ENCODE data around the gene MACROD1. TPM values are rescaled to one million over a fixed set of nuclear protein-coding genes. Genes with fewer than 3 reads are reported as not detected.

MACROD1 gene
- total and polyA plus RNA-seq, 7 donors = 14.2 to 33.9 (median 23.3) TPM

GRCh38 chr11:64018310-64018709, 147.6 kb downstream of the MACROD1 start:
- intact Hi-C loops (cut with DNase I) = no loop called here
- H3K4me3 ChIP-seq = no peak overlapping the region
- DNase-seq = no peak
- no peaks in the 10 kb centered on the region for H3K9me3 ChIP-seq
- H3K36me3 ChIP-seq = no peaks in the 10 kb centered on the region
- no peak overlapping the region for H3K27ac ChIP-seq
- WGBS, 2 donors = 21 to 75% methylated on average over 8 of the region's 8 CpGs
- TF ChIP-seq POLR2A (IDR thresholded peaks at IDR 0.05) (no peak), EP300 (IDR thresholded peaks at IDR 0.05) (no peak), POLR2AphosphoS5 (IDR thresholded peaks at IDR 0.05) (no peak), CTCF (IDR thresholded peaks at IDR 0.05) (no peak)
- no peaks in the 10 kb centered on the region for H3K27me3 ChIP-seq
- H3K4me1 ChIP-seq = no peaks in the 10 kb centered on the region

GRCh38 chr11:64017945-64018224, 148.0 kb downstream of the MACROD1 start:
- Histone ChIP-seq H3K4me1 (no peaks in the 10 kb centered on the region), H3K27ac (no peak overlapping the region), H3K9me3 (no peaks in the 10 kb centered on the region), H3K27me3 (no peaks in the 10 kb centered on the region), H3K4me3 (no peak overlapping the region), H3K36me3 (no peaks in the 10 kb centered on the region)
- WGBS, 2 donors = 47 to 93% methylated on average over 7 of the region's 7 CpGs
- no peak for TF ChIP-seq POLR2AphosphoS5 (IDR thresholded peaks at IDR 0.05)
- TF ChIP-seq POLR2A (IDR thresholded peaks at IDR 0.05) = no peak
- TF ChIP-seq EP300 (IDR thresholded peaks at IDR 0.05) = no peak
- TF ChIP-seq CTCF (IDR thresholded peaks at IDR 0.05) = no peak
- intact Hi-C loops (cut with DNase I) = no loop called here
- DNase-seq = no peak

- WGBS, 2 donors = 93 to 94% methylated on average over 35 of the region's 35 CpGs
- no peak for DNase-seq
- Histone ChIP-seq H3K36me3 (no peaks in the 10 kb centered on the region), H3K9me3 (no peaks in the 10 kb centered on the region), H3K4me1 (no peaks in the 10 kb centered on the region), H3K27ac (no peak overlapping the region), H3K27me3 (no peaks in the 10 kb centered on the region), H3K4me3 (no peak overlapping the region)
- no peak for TF ChIP-seq EP300 (IDR thresholded peaks at IDR 0.05)
- no peak for TF ChIP-seq POLR2AphosphoS5 (IDR thresholded peaks at IDR 0.05)
- no peak for TF ChIP-seq POLR2A (IDR thresholded peaks at IDR 0.05)
- TF ChIP-seq CTCF (IDR thresholded peaks at IDR 0.05) = no peak
- intact Hi-C loops (cut with DNase I) = no loop called here
These were observed 149.7 kb downstream of the MACROD1 start for GRCh38 chr11:64015935-64016845.

GRCh38 chr11:64015510-64015909, 150.4 kb downstream of the MACROD1 start:
- no peak for DNase-seq
- Histone ChIP-seq H3K36me3 (no peaks in the 10 kb centered on the region), H3K9me3 (no peaks in the 10 kb centered on the region), H3K27ac (no peak overlapping the region), H3K4me1 (no peaks in the 10 kb centered on the region), H3K27me3 (no peaks in the 10 kb centered on the region), H3K4me3 (no peak overlapping the region)
- intact Hi-C loops (cut with DNase I) = no loop called here
- WGBS, 2 donors = 90 to 92% methylated on average over 20 of the region's 20 CpGs
- no peak for TF ChIP-seq EP300 (IDR thresholded peaks at IDR 0.05)
- TF ChIP-seq POLR2A (IDR thresholded peaks at IDR 0.05) = no peak
- TF ChIP-seq CTCF (IDR thresholded peaks at IDR 0.05) = no peak
- TF ChIP-seq POLR2AphosphoS5 (IDR thresholded peaks at IDR 0.05) = no peak

GRCh38 chr11:64014356-64014755, 151.6 kb downstream of the MACROD1 start:
- DNase-seq = no peak
- no peaks in the 10 kb centered on the region for H3K4me1 ChIP-seq
- H3K27ac ChIP-seq = no peak overlapping the region
- WGBS, 2 donors = 87 to 95% methylated on average over 11 of the region's 11 CpGs
- TF ChIP-seq POLR2A (IDR thresholded peaks at IDR 0.05) (no peak), EP300 (IDR thresholded peaks at IDR 0.05) (no peak), CTCF (IDR thresholded peaks at IDR 0.05) (no peak), POLR2AphosphoS5 (IDR thresholded peaks at IDR 0.05) (no peak)
- no peaks in the 10 kb centered on the region for H3K36me3 ChIP-seq
- no peak overlapping the region for H3K4me3 ChIP-seq
- no peaks in the 10 kb centered on the region for H3K27me3 ChIP-seq
- intact Hi-C loops (cut with DNase I) = no loop called here
- no peaks in the 10 kb centered on the region for H3K9me3 ChIP-seq
